Measurements from ENCODE around the gene MDFIC.

Gene MDFIC

GRCh38 chr7:114986190-114987180, 64.6 kb downstream of the MDFIC start:
- Histone ChIP-seq H3K36me3 (replicated peaks) (no peaks in the 10 kb centered on the region), H3K27me3 (replicated peaks) (no peaks in the 10 kb centered on the region), H3K27ac (no peak overlapping the region), H3K4me3 (ENCODE audit: low read depth, low read length) (no peak overlapping the region)
- no peak for DNase-seq
- in situ Hi-C loops (cut with HindIII; ENCODE audit: low pct_ligation_motif_present, low sequenced_read_pairs): no loop called here
- no peak for TF ChIP-seq CTCF (IDR thresholded peaks at IDR 0.05; ENCODE audit: low read depth, low read length, missing control alignments)

GRCh38 chr7:114988026-114988425, 66.1 kb downstream of the MDFIC start:
- no peak for TF ChIP-seq CTCF (IDR thresholded peaks at IDR 0.05; ENCODE audit: low read depth, low read length, missing control alignments)
- no peaks in the 10 kb centered on the region for H3K27me3 ChIP-seq (replicated peaks)
- no peak for DNase-seq
- H3K36me3 ChIP-seq (replicated peaks): no peaks in the 10 kb centered on the region
- in situ Hi-C loops (cut with HindIII; ENCODE audit: low pct_ligation_motif_present, low sequenced_read_pairs): no loop called here
- H3K4me3 ChIP-seq (ENCODE audit: low read depth, low read length): no peak overlapping the region
- peak overlapping the region; percentile 73 for H3K27ac ChIP-seq

- Histone ChIP-seq H3K27ac (peak overlapping the region; percentile 73), H3K36me3 (replicated peaks) (no peaks in the 10 kb centered on the region), H3K4me3 (ENCODE audit: low read depth, low read length) (no peak overlapping the region), H3K27me3 (replicated peaks) (no peaks in the 10 kb centered on the region)
- no peak for TF ChIP-seq CTCF (IDR thresholded peaks at IDR 0.05; ENCODE audit: low read depth, low read length, missing control alignments)
- DNase-seq: peak; percentile 82
- in situ Hi-C loops (cut with HindIII; ENCODE audit: low pct_ligation_motif_present, low sequenced_read_pairs): no loop called here
Measured at GRCh38 chr7:114988755-114989375, 67.0 kb downstream of the MDFIC start.

- in situ Hi-C loops (cut with HindIII; ENCODE audit: low pct_ligation_motif_present, low sequenced_read_pairs): no loop called here
- no peak for DNase-seq
- Histone ChIP-seq H3K27ac (no peak overlapping the region), H3K27me3 (replicated peaks) (no peaks in the 10 kb centered on the region), H3K36me3 (replicated peaks) (no peaks in the 10 kb centered on the region), H3K4me3 (ENCODE audit: low read depth, low read length) (no peak overlapping the region)
- no peak for TF ChIP-seq CTCF (IDR thresholded peaks at IDR 0.05; ENCODE audit: low read depth, low read length, missing control alignments)
Measured at GRCh38 chr7:114989531-114989930, 67.6 kb downstream of the MDFIC start.

- no peak for DNase-seq
Measured at GRCh38 chr7:114997487-114998404, 75.9 kb downstream of the MDFIC start.

More at GRCh38 chr7:114997487-114998404, 75.9 kb downstream of the MDFIC start:
- Histone ChIP-seq H3K27me3 (replicated peaks) (no peaks in the 10 kb centered on the region), H3K4me3 (ENCODE audit: low read depth, low read length) (no peak overlapping the region), H3K36me3 (replicated peaks) (no peaks in the 10 kb centered on the region), H3K27ac (no peak overlapping the region)
- in situ Hi-C loops (cut with HindIII; ENCODE audit: low pct_ligation_motif_present, low sequenced_read_pairs): no loop called here
- TF ChIP-seq CTCF (IDR thresholded peaks at IDR 0.05; ENCODE audit: low read depth, low read length, missing control alignments): no peak

Data from brain microvascular endothelial cell (primary cell).